ENCODE data around the gene ZCCHC7.

The ZCCHC7 gene

GRCh38 chr9:37212435-37212834 lies 92.1 kb downstream of the ZCCHC7 start:
- no peak for DNase-seq

GRCh38 chr9:37215381-37215780 lies 95.0 kb downstream of the ZCCHC7 start:
- no peak for DNase-seq

- no peak for DNase-seq
Measured at GRCh38 chr9:37215830-37216229, 95.5 kb downstream of the ZCCHC7 start.

- no peak for DNase-seq
Measured at GRCh38 chr9:37217161-37217560, 96.8 kb downstream of the ZCCHC7 start.

- DNase-seq = no peak
Measured at GRCh38 chr9:37218800-37219425, 98.5 kb downstream of the ZCCHC7 start.

GRCh38 chr9:37220971-37221370 lies 100.6 kb downstream of the ZCCHC7 start:
- no peak for DNase-seq

GRCh38 chr9:37221489-37222106 lies 101.2 kb downstream of the ZCCHC7 start:
- DNase-seq = no peak

- DNase-seq = no peak
Measured at GRCh38 chr9:37229455-37229854, 109.1 kb downstream of the ZCCHC7 start.

GRCh38 chr9:37229882-37230482 lies 109.6 kb downstream of the ZCCHC7 start:
- no peak for DNase-seq

- DNase-seq = no peak
Measured at GRCh38 chr9:37236822-37237221, 116.4 kb downstream of the ZCCHC7 start.

GRCh38 chr9:37238122-37238521 lies 117.7 kb downstream of the ZCCHC7 start:
- no peak for DNase-seq

GRCh38 chr9:37239224-37239859 lies 119.0 kb downstream of the ZCCHC7 start:
- DNase-seq = no peak

- no peak for DNase-seq
Measured at GRCh38 chr9:37239921-37240320, 119.5 kb downstream of the ZCCHC7 start.

GRCh38 chr9:37241340-37241739 lies 121.0 kb downstream of the ZCCHC7 start:
- DNase-seq = no peak

- DNase-seq = no peak
Measured at GRCh38 chr9:37242089-37242488, 121.7 kb downstream of the ZCCHC7 start.

GRCh38 chr9:37243588-37244345 lies 123.4 kb downstream of the ZCCHC7 start:
- no peak for DNase-seq

- no peak for DNase-seq
Measured at GRCh38 chr9:37246826-37247225, 126.5 kb downstream of the ZCCHC7 start.

- DNase-seq = no peak
Measured at GRCh38 chr9:37248651-37249163, 128.3 kb downstream of the ZCCHC7 start.

- DNase-seq = no peak
Measured at GRCh38 chr9:37251452-37251851, 131.1 kb downstream of the ZCCHC7 start.

- no peak for DNase-seq
Measured at GRCh38 chr9:37253377-37253937, 133.1 kb downstream of the ZCCHC7 start.

GRCh38 chr9:37255187-37255586 lies 134.8 kb downstream of the ZCCHC7 start:
- no peak for DNase-seq
